ENCODE measurements around the gene ZNF592.

ZNF592 gene

DNA sequence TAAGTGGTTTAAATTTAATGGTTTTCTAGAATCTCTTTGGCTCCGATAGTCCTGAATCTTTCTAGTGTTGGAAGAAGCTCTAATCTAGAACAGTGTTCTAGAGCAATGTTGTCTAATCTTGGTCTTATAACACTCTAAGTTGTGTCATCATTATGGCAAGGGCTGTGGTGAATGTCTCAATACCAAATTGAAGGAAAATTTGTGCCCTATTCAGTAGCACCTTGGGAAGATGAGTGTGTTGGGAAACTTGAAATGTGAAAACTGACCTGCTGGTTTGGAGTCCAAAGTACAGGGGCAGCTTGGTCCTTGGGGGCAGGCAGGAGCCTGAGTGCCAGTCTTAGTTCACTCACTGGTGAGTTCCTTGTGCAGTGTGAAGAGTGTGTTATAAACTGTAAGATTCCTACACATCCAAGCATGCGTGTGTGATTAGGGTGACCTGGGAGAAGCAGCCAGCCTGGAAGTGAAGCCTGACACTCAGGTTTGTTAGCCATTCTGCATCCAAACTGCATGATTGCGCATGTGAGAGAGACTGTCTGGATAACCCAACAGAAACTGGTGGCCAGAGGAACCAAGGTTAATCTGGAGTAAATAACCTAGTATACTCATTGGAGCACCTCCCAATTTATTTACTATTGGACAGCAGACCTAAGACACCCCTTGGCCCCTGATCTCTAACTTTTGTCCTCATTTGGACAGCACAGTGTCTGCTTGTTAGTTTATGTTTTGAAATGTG is 14.6 kb downstream of the ZNF592 start:
- Histone ChIP-seq H3K36me3 (ENCODE audit: control insufficient read depth in 1 of 2, insufficient read depth in 2 of 2, low read length in 2 of 2) (peaks cover 7 to 15% of the 10 kb centered on the region in 2 donors), H3K27ac (ENCODE audit: low read length) (no peak overlapping the region), H3K4me3 (ENCODE audit: low read depth in 1 of 2, low read length in 2 of 2) (no peak overlapping the region), H3K4me1 (ENCODE audit: control insufficient read depth in 1 of 2, insufficient read depth in 2 of 2, low read length in 2 of 2) (peaks cover 28 to 49% of the 10 kb centered on the region in 2 donors), H3K27me3 (ENCODE audit: low read depth, low read length) (no peaks in the 10 kb centered on the region), H3K9me3 (ENCODE audit: control insufficient read depth in 1 of 2, low read length in 2 of 2) (no peaks in the 10 kb centered on the region)

DNA sequence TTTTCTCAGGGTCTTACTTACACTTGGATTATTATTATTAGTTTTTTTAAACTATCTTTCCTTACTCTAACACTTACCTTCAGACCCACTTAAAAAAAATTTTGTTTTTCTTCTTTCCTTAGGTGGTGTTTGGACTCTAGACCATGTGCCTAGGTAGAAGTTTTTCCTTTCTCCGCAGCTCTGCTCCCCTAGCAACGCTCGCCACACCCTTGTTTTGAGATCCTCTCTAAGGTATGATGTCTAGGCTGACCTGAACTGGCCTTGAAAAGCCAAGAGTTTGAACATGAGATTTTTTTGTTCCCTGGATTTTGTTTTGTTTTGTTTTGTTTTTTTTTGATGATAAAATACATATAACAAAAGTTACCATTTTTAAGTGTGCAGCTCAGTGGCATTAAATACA is 16.2 kb downstream of the ZNF592 start:
- H3K36me3 ChIP-seq (ENCODE audit: control insufficient read depth in 1 of 2, insufficient read depth in 2 of 2, low read length in 2 of 2), result peaks cover 13 to 21% of the 10 kb centered on the region in 2 donors
- no peak overlapping the region for H3K4me3 ChIP-seq (ENCODE audit: low read depth in 1 of 2, low read length in 2 of 2)
- H3K27ac ChIP-seq (ENCODE audit: low read length), result no peak overlapping the region
- H3K27me3 ChIP-seq (ENCODE audit: low read depth, low read length), result no peaks in the 10 kb centered on the region
- no peaks in the 10 kb centered on the region for H3K9me3 ChIP-seq (ENCODE audit: control insufficient read depth in 1 of 2, low read length in 2 of 2)
- H3K4me1 ChIP-seq (ENCODE audit: control insufficient read depth in 1 of 2, insufficient read depth in 2 of 2, low read length in 2 of 2), result peaks cover 28 to 38% of the 10 kb centered on the region in 2 donors

DNA sequence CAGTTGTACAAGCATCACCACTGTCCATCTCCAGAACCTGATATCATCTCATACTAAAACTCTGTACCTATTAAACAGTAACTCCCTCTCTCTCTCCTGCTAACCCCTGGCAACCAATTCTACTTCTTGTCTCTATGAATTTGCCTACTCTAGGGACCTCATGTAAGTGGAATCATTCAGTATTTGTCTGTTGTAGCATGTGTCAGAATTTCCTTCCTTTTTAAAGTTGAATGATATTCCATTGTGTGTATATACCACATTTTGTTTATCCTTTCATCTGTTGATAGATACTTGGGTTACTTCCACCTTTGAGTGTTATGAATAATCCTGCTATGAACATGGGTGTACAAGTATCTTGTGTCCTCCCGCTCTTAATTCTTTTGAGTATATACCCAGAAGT is 16.6 kb downstream of the ZNF592 start:
- Histone ChIP-seq H3K36me3 (ENCODE audit: control insufficient read depth in 1 of 2, insufficient read depth in 2 of 2, low read length in 2 of 2) (peaks cover 13 to 21% of the 10 kb centered on the region in 2 donors), H3K4me1 (ENCODE audit: control insufficient read depth in 1 of 2, insufficient read depth in 2 of 2, low read length in 2 of 2) (peaks cover 28 to 34% of the 10 kb centered on the region in 2 donors)

DNA sequence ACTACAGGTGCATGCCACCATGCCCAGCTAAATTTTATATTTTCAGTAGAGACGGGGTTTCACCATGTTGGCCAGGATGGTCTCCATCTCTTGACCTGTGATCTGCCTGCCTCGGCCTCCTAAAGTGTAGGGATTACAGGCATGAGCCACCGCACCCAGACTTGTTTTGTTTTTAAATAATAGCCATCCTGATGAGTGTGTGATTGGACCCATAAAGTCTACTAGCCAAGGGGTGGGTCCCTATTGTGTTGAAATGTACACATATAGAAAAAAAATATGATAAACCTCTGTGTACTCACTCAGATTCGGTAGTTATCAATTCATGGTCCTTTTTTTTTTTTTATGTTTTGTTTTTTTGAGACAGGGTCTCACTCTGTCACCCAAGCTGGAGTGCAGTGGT is 17.3 kb downstream of the ZNF592 start:
- H3K27me3 ChIP-seq (ENCODE audit: low read depth, low read length), result no peaks in the 10 kb centered on the region
- peaks cover 13 to 21% of the 10 kb centered on the region in 2 donors for H3K36me3 ChIP-seq (ENCODE audit: control insufficient read depth in 1 of 2, insufficient read depth in 2 of 2, low read length in 2 of 2)
- peaks cover 27 to 28% of the 10 kb centered on the region in 2 donors for H3K4me1 ChIP-seq (ENCODE audit: control insufficient read depth in 1 of 2, insufficient read depth in 2 of 2, low read length in 2 of 2)

More for the DNA sequence above, 16.6 kb downstream of the ZNF592 start:
- H3K27me3 ChIP-seq (ENCODE audit: low read depth, low read length), result no peaks in the 10 kb centered on the region
- H3K4me3 ChIP-seq (ENCODE audit: low read depth in 1 of 2, low read length in 2 of 2), result no peak overlapping the region
- H3K9me3 ChIP-seq (ENCODE audit: control insufficient read depth in 1 of 2, low read length in 2 of 2), result no peaks in the 10 kb centered on the region
- H3K27ac ChIP-seq (ENCODE audit: low read length), result no peak overlapping the region

DNA sequence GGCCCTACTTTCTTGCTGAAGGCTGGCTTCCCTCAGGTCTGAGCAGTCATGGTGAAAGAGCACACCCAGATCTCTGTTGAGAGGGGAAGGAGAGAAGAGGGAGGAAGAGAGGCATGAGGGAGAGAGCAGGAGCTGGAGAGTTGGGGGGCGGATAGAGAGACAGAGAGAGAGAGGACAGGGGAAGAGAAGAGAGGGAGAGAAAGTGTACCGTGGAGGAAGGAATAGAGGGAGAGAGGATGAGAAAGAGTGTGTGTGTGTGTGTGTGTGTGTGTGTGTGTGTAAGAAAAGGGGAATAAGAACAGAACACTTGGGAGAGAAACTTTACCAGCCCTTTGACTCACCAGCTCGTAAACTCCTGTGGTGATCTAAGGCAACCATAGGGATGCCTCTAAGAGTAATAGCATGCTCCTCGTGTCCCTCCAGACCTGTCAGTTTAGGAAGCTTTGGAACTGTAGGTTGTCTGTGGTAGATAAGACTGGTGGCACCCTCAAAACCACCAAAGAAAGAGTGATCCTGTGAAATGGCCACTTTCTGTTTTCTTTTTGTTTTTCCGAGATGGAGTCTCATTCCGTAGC is 18.2 kb downstream of the ZNF592 start:
- H3K4me1 ChIP-seq (ENCODE audit: control insufficient read depth in 1 of 2, insufficient read depth in 2 of 2, low read length in 2 of 2), result peaks cover 19 to 23% of the 10 kb centered on the region in 2 donors
- H3K27ac ChIP-seq (ENCODE audit: low read length), result no peak overlapping the region
- H3K4me3 ChIP-seq (ENCODE audit: low read depth in 1 of 2, low read length in 2 of 2), result no peak overlapping the region
- peaks cover 13 to 21% of the 10 kb centered on the region in 2 donors for H3K36me3 ChIP-seq (ENCODE audit: control insufficient read depth in 1 of 2, insufficient read depth in 2 of 2, low read length in 2 of 2)
- no peaks in the 10 kb centered on the region for H3K27me3 ChIP-seq (ENCODE audit: low read depth, low read length)
- H3K9me3 ChIP-seq (ENCODE audit: control insufficient read depth in 1 of 2, low read length in 2 of 2), result no peaks in the 10 kb centered on the region

More for the DNA sequence above, 17.3 kb downstream of the ZNF592 start:
- no peak overlapping the region for H3K27ac ChIP-seq (ENCODE audit: low read length)
- no peak overlapping the region for H3K4me3 ChIP-seq (ENCODE audit: low read depth in 1 of 2, low read length in 2 of 2)
- no peaks in the 10 kb centered on the region for H3K9me3 ChIP-seq (ENCODE audit: control insufficient read depth in 1 of 2, low read length in 2 of 2)

DNA sequence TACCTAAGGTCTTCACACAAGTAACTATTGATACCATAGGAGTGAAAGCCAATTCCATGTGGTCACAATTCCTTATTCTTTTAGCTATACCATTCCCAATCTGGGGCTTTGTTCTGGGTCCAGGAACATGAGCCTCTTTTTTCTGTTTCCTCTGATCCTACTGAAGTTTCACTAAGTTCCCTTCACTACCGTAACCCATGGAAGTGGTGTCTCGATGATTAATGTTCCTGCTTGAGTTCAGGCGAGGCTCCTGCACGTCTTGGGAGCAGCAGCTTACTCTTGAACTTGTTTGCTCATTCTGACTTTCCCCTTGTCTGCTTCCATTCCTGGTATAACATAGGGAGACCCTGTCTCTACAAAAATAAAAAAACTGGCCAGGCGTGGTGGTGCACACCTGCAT is 23.6 kb downstream of the ZNF592 start:
- Histone ChIP-seq H3K27me3 (ENCODE audit: low read depth, low read length) (no peaks in the 10 kb centered on the region), H3K27ac (ENCODE audit: low read length) (no peak overlapping the region), H3K4me3 (ENCODE audit: low read depth in 1 of 2, low read length in 2 of 2) (no peak overlapping the region), H3K9me3 (ENCODE audit: control insufficient read depth in 1 of 2, low read length in 2 of 2) (no peaks in the 10 kb centered on the region), H3K36me3 (ENCODE audit: control insufficient read depth in 1 of 2, insufficient read depth in 2 of 2, low read length in 2 of 2) (peaks cover 5 to 16% of the 10 kb centered on the region in 2 donors), H3K4me1 (ENCODE audit: control insufficient read depth in 1 of 2, insufficient read depth in 2 of 2, low read length in 2 of 2) (peaks cover 0 to 10% of the 10 kb centered on the region in 2 donors)

DNA sequence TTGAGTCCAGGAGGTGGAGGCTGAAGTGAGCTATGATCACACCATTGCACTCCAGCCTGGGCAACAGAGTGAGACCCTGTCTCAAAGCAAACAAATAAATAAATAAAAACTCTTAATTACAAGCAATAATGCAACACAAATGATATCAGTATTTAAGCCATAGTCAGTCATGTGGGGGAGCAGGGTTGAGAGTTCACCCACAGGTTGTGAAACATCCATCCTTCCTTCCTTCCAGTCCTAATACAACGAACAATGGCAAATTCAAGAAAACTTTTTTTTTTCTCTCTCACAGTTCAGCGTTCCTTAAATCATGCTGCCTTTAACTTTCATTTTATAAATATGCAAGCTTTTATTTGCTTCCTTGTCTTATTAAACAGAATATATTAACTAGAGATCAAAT is 24.1 kb downstream of the ZNF592 start:
- Histone ChIP-seq H3K9me3 (ENCODE audit: control insufficient read depth in 1 of 2, low read length in 2 of 2) (no peaks in the 10 kb centered on the region), H3K4me1 (ENCODE audit: control insufficient read depth in 1 of 2, insufficient read depth in 2 of 2, low read length in 2 of 2) (peaks cover 0 to 10% of the 10 kb centered on the region in 2 donors), H3K27me3 (ENCODE audit: low read depth, low read length) (no peaks in the 10 kb centered on the region), H3K4me3 (ENCODE audit: low read depth in 1 of 2, low read length in 2 of 2) (no peak overlapping the region), H3K27ac (ENCODE audit: low read length) (no peak overlapping the region), H3K36me3 (ENCODE audit: control insufficient read depth in 1 of 2, insufficient read depth in 2 of 2, low read length in 2 of 2) (peaks cover 5 to 12% of the 10 kb centered on the region in 2 donors)

DNA sequence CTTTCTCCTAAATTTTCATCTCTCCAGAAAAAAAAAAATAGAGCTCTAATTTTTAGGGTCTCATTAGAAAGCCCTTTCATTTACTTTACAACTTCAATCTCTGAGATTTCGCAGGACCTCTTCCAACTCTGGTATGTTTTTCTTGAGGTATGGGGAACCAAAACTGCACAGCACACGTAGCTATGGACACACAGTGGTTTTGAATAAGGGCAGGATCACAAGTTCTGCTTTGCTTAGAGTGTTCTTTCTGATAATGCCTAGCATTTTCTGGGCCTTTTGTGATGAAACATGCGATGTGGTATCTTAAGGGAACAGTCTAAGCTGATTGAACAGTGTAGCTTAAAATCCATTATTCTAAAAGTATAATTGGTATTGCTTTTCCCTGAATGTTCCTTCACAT is 25.3 kb downstream of the ZNF592 start:
- H3K27me3 ChIP-seq (ENCODE audit: low read depth, low read length), result no peaks in the 10 kb centered on the region
- H3K4me3 ChIP-seq (ENCODE audit: low read depth in 1 of 2, low read length in 2 of 2), result no peak overlapping the region
- H3K27ac ChIP-seq (ENCODE audit: low read length), result no peak overlapping the region
- no peaks in the 10 kb centered on the region for H3K9me3 ChIP-seq (ENCODE audit: control insufficient read depth in 1 of 2, low read length in 2 of 2)
- H3K36me3 ChIP-seq (ENCODE audit: control insufficient read depth in 1 of 2, insufficient read depth in 2 of 2, low read length in 2 of 2), result peaks cover 8 to 19% of the 10 kb centered on the region in 2 donors
- H3K4me1 ChIP-seq (ENCODE audit: control insufficient read depth in 1 of 2, insufficient read depth in 2 of 2, low read length in 2 of 2), result peaks cover 0 to 10% of the 10 kb centered on the region in 2 donors

DNA sequence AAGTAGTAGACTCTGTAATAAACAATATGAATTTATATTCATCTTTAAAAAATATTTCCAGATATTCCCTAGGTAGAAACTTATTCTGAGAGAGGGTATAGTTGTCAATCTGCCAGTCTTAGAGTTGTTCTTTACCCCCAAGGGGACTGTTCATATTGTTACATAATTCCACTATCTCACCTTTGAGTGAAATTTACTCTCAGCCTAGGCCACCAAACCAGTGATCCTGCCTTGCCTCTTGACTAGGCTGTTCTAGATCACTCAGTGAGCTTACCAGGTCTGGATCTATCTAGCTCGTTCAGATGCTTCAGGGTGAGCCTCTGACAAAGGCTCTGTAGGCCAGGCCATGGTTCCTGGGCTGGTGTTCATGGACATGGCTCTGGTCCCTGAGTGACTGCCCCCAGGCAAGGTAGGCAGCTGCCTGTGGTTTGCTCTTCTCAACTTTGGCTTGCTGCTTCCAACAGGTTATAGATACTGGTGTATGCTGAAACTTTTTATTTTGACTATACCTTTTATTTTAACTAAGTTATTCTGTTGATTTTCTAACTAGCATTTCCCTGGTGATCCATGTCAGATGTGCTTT is 27.6 kb downstream of the ZNF592 start:
- Histone ChIP-seq H3K36me3 (ENCODE audit: control insufficient read depth in 1 of 2, insufficient read depth in 2 of 2, low read length in 2 of 2) (peaks cover 3 to 13% of the 10 kb centered on the region in 2 donors), H3K9me3 (ENCODE audit: control insufficient read depth in 1 of 2, low read length in 2 of 2) (no peaks in the 10 kb centered on the region), H3K27me3 (ENCODE audit: low read depth, low read length) (no peaks in the 10 kb centered on the region), H3K27ac (ENCODE audit: low read length) (no peak overlapping the region), H3K4me3 (ENCODE audit: low read depth in 1 of 2, low read length in 2 of 2) (no peak overlapping the region), H3K4me1 (ENCODE audit: control insufficient read depth in 1 of 2, insufficient read depth in 2 of 2, low read length in 2 of 2) (peaks cover 0 to 10% of the 10 kb centered on the region in 2 donors)

DNA sequence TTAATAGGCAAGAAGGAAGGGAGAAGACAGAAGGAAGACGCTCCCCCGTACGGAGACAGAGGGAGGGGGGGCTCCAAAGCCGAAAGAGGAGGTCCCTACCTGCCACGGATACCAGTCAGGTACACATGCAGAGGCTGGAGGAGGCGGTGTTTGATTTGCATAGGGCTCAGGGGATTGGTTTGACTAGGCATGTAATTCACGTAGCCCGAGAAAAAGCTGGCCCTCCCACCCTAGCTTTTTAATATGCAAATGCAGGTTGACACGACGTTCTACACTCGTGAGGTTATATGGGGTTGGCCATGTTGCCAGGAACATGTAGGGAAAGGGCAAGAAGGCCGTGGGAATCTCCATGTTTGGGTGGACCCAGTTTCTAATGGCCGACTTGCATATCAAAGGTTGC is 29.8 kb downstream of the ZNF592 start:
- no peaks in the 10 kb centered on the region for H3K9me3 ChIP-seq (ENCODE audit: control insufficient read depth in 1 of 2, low read length in 2 of 2)
- H3K27me3 ChIP-seq (ENCODE audit: low read depth, low read length), result no peaks in the 10 kb centered on the region
- H3K36me3 ChIP-seq (ENCODE audit: control insufficient read depth in 1 of 2, insufficient read depth in 2 of 2, low read length in 2 of 2), result peaks cover 4 to 23% of the 10 kb centered on the region in 2 donors
- no peaks in the 10 kb centered on the region for H3K4me1 ChIP-seq (ENCODE audit: control insufficient read depth in 1 of 2, insufficient read depth in 2 of 2, low read length in 2 of 2)
- no peak overlapping the region for H3K4me3 ChIP-seq (ENCODE audit: low read depth in 1 of 2, low read length in 2 of 2)
- no peak overlapping the region for H3K27ac ChIP-seq (ENCODE audit: low read length)

DNA sequence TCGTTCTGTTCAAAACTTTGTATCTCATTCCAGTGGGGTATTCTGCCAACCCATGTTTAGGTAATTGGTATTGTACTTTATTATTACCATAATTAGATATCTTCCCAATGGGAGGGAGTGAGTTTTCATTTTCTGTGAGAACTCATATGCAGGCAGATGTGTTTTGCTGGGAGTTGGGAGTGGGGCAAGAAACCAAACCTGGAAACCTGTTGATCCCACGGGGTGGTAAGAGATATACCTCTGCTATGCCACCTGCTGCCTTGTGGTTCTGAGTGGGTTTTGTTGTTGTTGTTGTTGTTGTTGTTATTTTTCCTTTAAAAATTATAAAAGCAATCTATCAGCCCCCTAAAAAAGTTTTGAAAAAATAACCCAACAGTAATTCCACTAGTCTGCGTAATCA is 32.1 kb downstream of the ZNF592 start:
- H3K4me3 ChIP-seq (ENCODE audit: low read depth in 1 of 2, low read length in 2 of 2), result no peak overlapping the region
- no peaks in the 10 kb centered on the region for H3K27me3 ChIP-seq (ENCODE audit: low read depth, low read length)
- H3K36me3 ChIP-seq (ENCODE audit: control insufficient read depth in 1 of 2, insufficient read depth in 2 of 2, low read length in 2 of 2), result peaks cover 21 to 35% of the 10 kb centered on the region in 2 donors
- no peaks in the 10 kb centered on the region for H3K9me3 ChIP-seq (ENCODE audit: control insufficient read depth in 1 of 2, low read length in 2 of 2)
- H3K4me1 ChIP-seq (ENCODE audit: control insufficient read depth in 1 of 2, insufficient read depth in 2 of 2, low read length in 2 of 2), result peaks cover 0 to 9% of the 10 kb centered on the region in 2 donors
- no peak overlapping the region for H3K27ac ChIP-seq (ENCODE audit: low read length)

Measured in muscle layer of duodenum (tissue), 2 donors.